ENCODE results near the gene MTRF1L.

- TF ChIP-seq POLR2AphosphoS5 (IDR thresholded peaks at IDR 0.05; ENCODE audit: low read depth, low read length) = 0 out of 2 replicates have a peak, but pooled peaks have one; percentile 23
- TF ChIP-seq POLR2A (IDR thresholded peaks at IDR 0.05; ENCODE audit: low read depth, low read length) = 0 out of 2 replicates have a peak, but pooled peaks have one; percentile 28
These were observed 18.0 kb downstream of the MTRF1L start for GRCh38 chr6:152984513-152984872.
